KOPT-K1 (cell line): ENCODE measurements around the gene ZNF211.

Experiments
- H3K27ac ChIP-seq: fragments of 200-600 bp; sonication (generic); 2 replicates; pipeline ENCODE4 v1.5.1; 2016; ENCODE audit warnings: antibody characterized with exemption, mild to moderate bottlenecking, low read depth, low read length; ENCODE audit not compliant: poor library complexity, severe bottlenecking
- H3K36me3 ChIP-seq: fragments of 200-600 bp; sonication (generic); 2 replicates; pipeline ENCODE4 v1.5.1; 2017; ENCODE audit warnings: antibody characterized with exemption, mild to moderate bottlenecking, low read length, moderate library complexity; ENCODE audit not compliant: insufficient read depth
- H3K9me3 ChIP-seq: fragments of 200-600 bp; sonication (generic); 2 replicates; pipeline ENCODE4 v1.5.1; 2017; ENCODE audit warnings: antibody characterized with exemption, low read length, mild to moderate bottlenecking; ENCODE audit not compliant: insufficient read depth, poor library complexity, severe bottlenecking

Gene ZNF211

DNA sequence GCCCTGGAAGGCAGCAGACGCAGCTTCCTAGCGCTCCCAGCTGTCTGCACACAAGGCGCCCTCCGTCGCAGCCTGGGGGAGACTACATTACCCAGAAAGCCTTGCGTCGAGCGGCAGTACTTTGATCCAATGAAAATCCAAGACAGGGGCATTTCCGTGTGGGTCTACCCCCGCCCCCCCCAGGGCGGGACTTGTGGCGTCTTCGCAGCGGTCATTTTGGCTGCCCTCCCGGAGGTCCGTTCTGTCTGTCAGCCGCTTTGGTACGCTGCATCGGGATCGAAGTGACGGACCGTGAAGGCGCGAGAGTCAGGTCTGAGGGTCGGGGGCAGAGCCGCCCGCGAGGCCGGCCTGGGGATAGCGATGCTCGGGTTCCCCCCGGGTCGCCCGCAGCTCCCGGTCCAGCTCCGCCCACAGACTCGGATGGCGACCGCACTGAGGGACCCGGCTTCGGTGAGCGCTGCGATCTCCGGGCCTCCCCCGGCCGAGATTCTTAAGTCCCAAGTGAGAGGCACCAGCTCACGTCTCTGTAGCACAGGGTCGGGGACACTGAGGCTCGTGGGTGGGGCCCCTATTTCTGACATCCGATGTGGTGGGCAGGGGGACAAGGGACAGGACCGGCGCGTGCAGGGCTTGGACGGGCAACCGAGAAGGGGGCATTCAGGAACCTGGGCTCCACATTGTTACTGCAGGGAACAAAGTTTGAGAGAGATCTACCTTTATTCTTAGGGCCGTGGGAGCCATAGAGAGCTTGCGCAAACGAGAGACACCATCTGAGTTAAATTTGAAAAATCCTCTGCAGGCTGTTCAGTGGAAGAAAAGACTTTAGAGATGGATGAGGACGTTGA, at the start of gene ZNF211:
Gene ZNF211 (plus strand): TSS at position 182 of the 845 bp plus-strand sequence. CDS start 179 bp downstream, at position 361.
- Histone ChIP-seq H3K9me3 (peaks cover 22% of the 10 kb centered on the region), H3K27ac (peak within 1 kb of the TSS; percentile 63), H3K36me3 (peaks cover 35% of the 10 kb centered on the region)

DNA sequence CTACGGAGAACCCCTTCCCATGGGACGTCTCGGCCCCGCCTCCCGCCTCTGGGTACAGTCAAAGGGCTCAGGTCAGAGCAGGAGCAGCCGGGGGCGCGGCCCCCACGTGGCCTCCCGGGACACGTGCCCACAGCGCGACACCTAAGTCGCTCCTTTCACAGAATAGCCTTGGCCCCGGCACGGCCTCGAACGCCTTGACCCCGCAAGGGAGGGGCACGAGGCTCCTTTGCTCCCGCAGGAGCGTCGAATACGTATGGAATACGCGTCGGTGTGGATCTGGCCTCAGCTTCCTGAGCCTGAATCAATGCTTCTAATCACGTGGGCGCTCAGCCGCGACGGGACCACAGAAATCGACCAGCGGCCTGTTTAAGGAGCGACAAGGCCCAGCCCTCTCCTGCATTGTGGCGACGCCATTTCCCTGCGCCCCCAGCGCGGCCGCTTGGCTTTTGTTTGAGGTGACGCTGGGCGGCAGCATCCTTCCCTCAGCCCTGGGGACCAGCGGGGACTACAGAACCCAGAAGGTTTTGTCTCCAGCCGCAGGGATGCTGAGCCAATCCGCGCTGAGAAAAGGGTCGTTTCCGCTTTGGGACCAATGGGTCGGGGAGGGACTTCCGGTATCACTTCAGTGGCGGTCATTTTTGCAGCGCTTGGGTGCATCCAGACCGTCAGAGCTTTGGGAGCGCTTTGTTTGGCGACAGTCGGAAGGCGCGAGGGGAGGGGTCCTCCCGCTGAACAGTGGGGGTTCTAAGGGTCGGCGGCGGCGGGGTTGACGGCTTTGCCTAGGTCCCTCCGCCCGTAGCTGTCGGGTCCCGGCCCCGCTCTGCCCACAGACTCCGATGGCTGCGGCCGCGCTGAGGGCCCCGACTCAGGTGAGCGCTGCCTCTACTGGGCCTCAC, 49.2 kb upstream of the ZNF211 start, which contains the start of gene ZIK1:
Gene ZIK1 (plus strand): TSS at position 625 of the 896 bp plus-strand sequence. CDS start 212 bp downstream, at position 837.
- H3K36me3 ChIP-seq = peaks cover 40% of the 10 kb centered on the region
- H3K9me3 ChIP-seq = peaks cover 38% of the 10 kb centered on the region
- peak within 1 kb of the TSS; percentile 63 for H3K27ac ChIP-seq

DNA sequence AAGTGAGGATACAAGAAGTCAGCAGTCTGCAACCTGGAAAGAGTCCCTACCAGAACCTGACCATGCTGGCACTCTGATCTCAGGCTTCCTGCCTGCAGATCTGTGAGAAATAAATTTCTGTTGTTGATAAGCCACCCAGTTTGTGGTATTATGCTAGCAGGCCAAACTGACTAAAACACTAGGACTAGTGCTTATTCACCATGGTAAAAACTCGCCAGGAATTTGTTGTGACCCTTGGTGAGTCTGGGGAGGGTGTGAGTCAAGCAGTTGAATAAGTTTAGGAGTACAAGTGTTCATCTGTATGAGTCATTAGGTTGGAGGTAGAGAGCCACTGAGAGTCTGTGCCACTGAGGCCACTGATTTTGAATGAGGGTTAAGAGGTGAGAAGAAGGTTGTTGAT, 45.4 kb upstream of the ZNF211 start:
- Histone ChIP-seq H3K9me3 (peaks cover 76% of the 10 kb centered on the region), H3K36me3 (peaks cover 78% of the 10 kb centered on the region), H3K27ac (no peak overlapping the region)

DNA sequence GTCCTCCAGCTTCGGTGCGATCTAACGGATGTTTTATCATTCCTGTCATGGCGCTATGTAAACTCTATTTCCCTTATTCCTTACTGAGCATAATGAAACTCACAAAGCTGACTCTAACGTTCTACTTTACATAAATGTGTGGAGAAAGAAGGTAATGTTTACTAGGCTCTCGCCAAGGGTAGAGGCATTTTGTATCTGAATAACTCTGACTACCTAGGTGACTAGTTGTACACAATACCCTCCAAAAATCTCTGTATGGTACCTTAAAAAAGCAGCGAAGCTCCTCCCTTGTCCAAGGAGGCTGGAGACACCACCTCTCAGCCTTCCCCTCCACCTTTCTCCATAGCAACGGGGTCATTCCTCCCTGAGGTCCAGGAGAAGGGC, 33.6 kb upstream of the ZNF211 start:
- peaks cover 31% of the 10 kb centered on the region for H3K36me3 ChIP-seq
- H3K27ac ChIP-seq = peak overlapping the region; percentile 53
- H3K9me3 ChIP-seq = peaks cover 25% of the 10 kb centered on the region

DNA sequence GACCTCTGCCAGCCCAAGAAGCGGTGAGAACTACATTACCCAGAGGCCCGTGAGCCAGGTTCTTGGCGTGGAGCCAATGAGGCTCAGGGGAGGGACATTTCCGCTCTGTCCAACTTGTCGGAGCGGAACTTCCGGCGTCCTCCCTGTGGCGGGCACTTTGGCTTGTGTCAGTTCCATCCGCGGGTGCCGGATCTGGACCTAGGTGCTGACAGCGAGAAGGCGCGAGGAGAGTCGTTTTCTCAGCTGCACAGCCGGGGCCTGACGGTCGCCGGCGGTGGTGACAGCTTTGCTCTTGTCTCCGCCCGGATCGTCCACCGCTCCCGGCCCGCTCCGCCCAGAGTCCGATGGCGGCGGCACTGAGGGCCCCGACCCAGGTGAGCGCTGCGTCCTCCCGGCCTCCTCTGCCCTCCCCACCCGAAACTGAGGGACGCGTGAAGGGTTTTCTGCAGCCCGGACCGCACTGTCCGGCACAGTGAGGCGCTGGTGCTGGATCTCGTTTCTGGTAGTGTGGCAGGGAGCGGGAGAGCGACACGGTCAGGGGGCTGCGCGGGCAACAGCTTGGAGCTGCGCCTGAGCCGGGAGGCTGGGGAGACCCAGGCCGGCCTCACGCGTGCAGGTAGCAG, 33.1 kb upstream of the ZNF211 start, which contains the start of gene ZNF530:
Gene ZNF530 (plus strand): TSS at position 125 of the 623 bp plus-strand sequence. CDS start 4,461 bp downstream, outside the sequence.
- H3K36me3 ChIP-seq = peaks cover 36% of the 10 kb centered on the region
- H3K9me3 ChIP-seq = peaks cover 30% of the 10 kb centered on the region
- H3K27ac ChIP-seq = peak within 1 kb of the TSS; percentile 53

DNA sequence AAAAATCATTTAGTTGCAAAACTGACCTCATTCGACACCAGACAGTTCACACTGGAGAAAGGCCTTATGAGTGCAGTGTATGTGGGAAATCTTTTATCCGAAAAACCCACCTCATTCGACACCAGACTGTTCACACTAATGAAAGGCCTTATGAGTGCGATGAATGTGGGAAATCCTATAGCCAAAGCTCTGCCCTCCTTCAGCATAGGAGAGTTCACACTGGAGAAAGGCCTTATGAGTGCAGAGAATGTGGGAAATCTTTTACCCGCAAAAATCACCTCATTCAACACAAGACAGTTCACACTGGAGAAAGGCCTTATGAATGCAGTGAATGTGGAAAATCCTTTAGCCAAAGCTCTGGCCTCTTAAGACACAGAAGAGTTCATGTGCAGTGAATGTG, 26.0 kb upstream of the ZNF211 start:
- Histone ChIP-seq H3K9me3 (peaks cover 68% of the 10 kb centered on the region), H3K36me3 (peaks cover 69% of the 10 kb centered on the region)

DNA sequence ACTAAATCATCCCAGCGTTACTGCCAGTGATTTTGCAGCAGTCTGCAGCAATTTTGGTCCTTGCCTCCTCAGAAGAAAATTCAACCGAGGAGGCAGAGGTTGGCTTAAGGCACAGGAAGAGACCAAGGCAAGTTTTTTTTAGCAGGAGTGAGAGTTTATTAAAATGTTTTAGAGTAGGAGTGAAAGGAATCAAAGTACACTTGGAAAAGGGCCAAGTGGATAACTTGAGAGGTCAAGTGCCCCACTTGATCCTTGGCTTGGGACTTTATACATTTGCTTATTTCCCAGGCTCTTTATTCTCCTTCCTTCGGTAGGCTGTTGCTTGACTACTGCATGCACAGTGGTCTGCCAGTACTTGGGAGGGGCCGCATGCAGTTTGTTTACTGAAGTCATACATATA, 21.9 kb upstream of the ZNF211 start:
- Histone ChIP-seq H3K36me3 (peaks cover 39% of the 10 kb centered on the region), H3K9me3 (peaks cover 45% of the 10 kb centered on the region), H3K27ac (no peak overlapping the region)

More for the DNA sequence above, 26.0 kb upstream of the ZNF211 start:
- no peak overlapping the region for H3K27ac ChIP-seq

DNA sequence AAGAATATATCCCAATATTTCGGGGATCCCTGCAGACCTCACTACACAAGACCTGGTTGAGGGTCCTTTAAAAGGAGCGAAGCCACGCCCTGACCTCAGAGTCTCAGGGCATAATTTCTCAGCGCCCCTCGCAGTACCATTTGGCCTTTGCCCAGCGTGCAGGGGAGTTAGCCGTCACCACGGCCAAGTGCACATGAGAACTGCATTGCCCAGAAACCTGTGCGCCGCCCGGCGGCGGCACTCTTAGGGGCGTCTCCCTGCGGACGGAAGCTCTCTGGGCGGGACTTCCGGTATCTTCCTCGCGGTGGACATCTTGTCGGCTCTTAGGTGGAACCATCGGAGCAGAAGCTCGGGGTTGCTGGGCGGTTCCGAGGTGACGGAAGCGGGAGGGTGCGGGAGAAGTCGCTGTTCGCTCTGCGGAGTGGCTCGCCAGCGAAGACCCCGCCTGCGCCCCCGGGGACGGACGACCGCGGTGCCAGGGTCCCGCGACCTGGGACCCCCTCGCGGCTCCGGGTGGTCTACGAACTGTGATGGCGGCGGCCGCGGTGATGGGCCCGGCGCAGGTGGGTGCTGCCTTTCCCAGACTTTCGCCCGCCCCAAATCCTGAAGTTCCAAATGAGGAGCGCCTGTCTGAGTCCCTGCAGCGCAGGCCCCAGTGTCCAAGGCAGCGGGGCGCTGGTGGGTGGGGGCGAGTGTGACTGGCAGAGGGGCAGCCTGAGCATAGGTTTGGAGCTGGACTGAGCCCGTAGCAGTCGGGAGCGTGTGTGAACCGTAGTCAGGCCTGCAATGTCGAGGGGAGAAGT, 18.8 kb upstream of the ZNF211 start, which contains the start of gene ZNF134:
Gene ZNF134 (plus strand): TSS at position 302 of the 803 bp plus-strand sequence. CDS start 5,227 bp downstream, outside the sequence.
- H3K9me3 ChIP-seq = peaks cover 49% of the 10 kb centered on the region
- peak within 1 kb of the TSS; percentile 82 for H3K27ac ChIP-seq
- H3K36me3 ChIP-seq = peaks cover 42% of the 10 kb centered on the region

DNA sequence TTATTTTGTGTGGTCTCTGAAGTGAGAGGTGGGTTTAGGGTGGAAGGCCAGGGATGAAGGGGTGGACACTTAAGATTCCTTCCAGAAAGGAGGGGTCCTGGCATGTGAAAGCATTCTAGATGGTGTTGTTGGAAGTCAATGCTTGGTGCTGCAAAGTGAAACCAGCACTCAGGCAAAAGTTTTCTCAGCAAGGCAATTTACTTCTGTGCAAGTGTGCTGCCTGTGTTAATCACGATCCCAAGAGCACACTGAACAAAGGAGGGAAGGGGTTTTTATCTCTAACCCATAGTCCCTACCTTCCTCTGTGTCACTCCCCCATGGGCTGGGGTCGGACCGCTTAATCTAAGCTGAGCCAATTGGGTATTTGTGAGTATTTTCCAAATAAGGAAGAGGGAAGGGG, 17.6 kb upstream of the ZNF211 start:
- Histone ChIP-seq H3K27ac (no peak overlapping the region), H3K9me3 (peaks cover 60% of the 10 kb centered on the region), H3K36me3 (peaks cover 54% of the 10 kb centered on the region)

DNA sequence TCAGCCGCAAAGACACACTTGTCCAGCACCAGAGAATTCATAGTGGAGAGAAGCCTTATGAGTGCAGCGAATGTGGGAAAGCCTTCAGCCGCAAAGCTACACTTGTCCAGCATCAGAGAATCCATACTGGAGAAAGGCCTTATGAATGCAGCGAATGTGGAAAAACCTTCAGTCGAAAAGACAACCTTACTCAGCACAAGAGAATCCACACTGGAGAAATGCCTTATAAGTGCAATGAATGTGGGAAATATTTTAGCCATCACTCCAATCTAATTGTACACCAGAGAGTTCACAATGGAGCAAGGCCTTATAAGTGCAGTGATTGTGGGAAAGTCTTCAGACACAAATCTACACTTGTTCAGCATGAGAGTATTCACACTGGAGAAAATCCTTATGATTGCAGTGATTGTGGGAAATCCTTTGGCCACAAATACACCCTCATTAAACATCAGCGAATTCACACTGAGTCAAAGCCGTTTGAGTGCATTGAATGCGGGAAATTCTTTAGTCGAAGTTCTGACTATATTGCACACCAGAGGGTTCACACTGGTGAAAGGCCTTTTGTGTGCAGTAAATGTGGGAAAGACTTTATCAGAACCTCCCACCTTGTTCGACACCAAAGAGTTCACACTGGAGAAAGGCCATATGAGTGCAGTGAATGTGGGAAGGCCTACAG, 12.2 kb upstream of the ZNF211 start:
- H3K36me3 ChIP-seq = peaks cover 97% of the 10 kb centered on the region
- peaks cover 100% of the 10 kb centered on the region for H3K9me3 ChIP-seq

DNA sequence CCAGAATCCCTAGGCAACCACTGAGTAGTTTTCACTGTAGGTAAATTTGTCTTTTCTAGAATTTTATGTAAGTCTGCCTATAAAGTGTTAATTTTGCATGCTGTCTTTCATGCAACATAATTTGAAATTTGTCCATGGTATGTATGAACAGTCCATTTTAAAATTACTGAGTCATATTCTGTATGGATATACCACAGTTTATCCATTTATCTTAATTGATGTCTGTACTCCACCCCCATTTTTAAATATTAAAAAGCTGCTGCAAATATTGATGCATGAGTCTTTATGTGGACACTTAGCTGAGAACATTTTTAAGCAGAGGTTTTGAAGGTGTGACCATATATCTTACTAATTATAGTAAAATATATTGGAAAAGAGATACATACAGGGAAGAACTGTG, 9.9 kb upstream of the ZNF211 start:
- H3K9me3 ChIP-seq = peaks cover 94% of the 10 kb centered on the region
- peaks cover 74% of the 10 kb centered on the region for H3K36me3 ChIP-seq
- no peak overlapping the region for H3K27ac ChIP-seq

More for the DNA sequence above, 12.2 kb upstream of the ZNF211 start:
- no peak overlapping the region for H3K27ac ChIP-seq

DNA sequence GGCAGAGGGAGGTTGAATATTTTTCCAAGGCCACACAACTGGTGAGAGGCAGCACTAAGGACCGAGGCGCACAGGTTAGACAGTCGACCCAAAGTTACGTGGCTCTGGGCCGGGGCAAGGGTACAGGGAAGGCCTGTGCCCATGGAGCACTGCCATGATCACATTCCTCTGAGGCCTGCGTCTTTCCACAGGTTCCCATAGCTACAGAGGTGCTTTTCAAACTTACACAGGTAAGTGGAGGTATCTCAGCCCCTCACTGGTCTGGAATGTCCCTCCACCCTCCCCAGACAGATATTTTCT, 814 bp downstream of the ZNF211 start:
- H3K9me3 ChIP-seq = peaks cover 28% of the 10 kb centered on the region
- H3K36me3 ChIP-seq = peaks cover 40% of the 10 kb centered on the region
- H3K27ac ChIP-seq = peak overlapping the region; percentile 63

DNA sequence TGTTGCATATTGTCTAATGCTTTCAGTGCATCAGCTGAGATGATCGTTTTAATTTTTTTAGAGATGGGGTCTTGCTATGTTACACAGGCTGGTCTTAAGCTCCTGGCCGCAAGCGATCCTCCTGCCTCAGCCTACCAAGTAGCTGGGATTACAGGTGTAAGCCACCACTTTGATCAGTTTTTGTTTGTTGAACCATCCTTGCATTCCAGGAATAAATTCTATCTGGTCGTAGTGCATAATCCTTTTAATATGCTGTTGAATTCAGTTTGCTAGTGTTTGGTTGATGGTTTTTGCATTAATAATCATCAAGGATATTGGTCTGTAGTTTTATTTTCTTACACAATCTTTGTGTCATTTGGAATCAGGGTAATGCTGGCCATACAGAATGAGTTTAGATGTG, 4.4 kb downstream of the ZNF211 start:
- Histone ChIP-seq H3K9me3 (peaks cover 62% of the 10 kb centered on the region), H3K36me3 (peaks cover 76% of the 10 kb centered on the region)

More for the DNA sequence above, 4.4 kb downstream of the ZNF211 start:
- H3K27ac ChIP-seq = no peak overlapping the region
